Chondrocyte (in vitro differentiated cells): ENCODE data around the gene DAPK1. TPM values are rescaled to one million over a fixed set of nuclear protein-coding genes. Genes with fewer than 3 reads are reported as not detected.

Source experiments
- DNase-seq: peaks from one replicate; pipeline ENCODE4 v3.0.0; 2021; ENCODE audit warnings: mixed read lengths, low spot score
- H3K27ac Mint-ChIP-seq: one replicate; pipeline ENCODE4 v1.8.0; 2021; ENCODE audit warnings: mild to moderate bottlenecking, moderate library complexity, mixed read lengths; ENCODE audit not compliant: unreplicated experiment
- H3K27me3 Mint-ChIP-seq: 2 replicates; pipeline ENCODE4 v1.8.0; 2021; ENCODE audit warnings: low read depth, mixed read lengths
- H3K36me3 Mint-ChIP-seq: 2 replicates; pipeline ENCODE4 v1.8.0; 2021; ENCODE audit warnings: low read depth, mixed read lengths
- H3K4me1 Mint-ChIP-seq: 2 replicates; pipeline ENCODE4 v1.8.0; 2021; ENCODE audit warnings: low read depth, mild to moderate bottlenecking, mixed read lengths
- H3K4me3 Mint-ChIP-seq: one replicate; pipeline ENCODE4 v1.8.0; 2021; ENCODE audit warnings: mild to moderate bottlenecking, moderate library complexity, mixed read lengths; ENCODE audit not compliant: unreplicated experiment
- H3K9me3 Mint-ChIP-seq: 2 replicates; pipeline ENCODE4 v1.8.0; 2021; ENCODE audit warnings: low read depth, mixed read lengths
- total RNA-seq: library from RNA; stranded (reverse); gene quantifications from 3 replicates; pipeline ENCODE4 v1.2.1, GENCODE V29; 2021
- TF ChIP-seq, protein P1 (sequence below): fragments of 200-600 bp; sonication (generic); IDR thresholded peaks from 2 replicates; pipeline ENCODE4 v1.5.0; 2021; ENCODE audit warnings: antibody characterized with exemption, mild to moderate bottlenecking, moderate library complexity

DAPK1 gene
- total RNA-seq, 1 donor from 2014 or later = 87.9 TPM

DNA sequence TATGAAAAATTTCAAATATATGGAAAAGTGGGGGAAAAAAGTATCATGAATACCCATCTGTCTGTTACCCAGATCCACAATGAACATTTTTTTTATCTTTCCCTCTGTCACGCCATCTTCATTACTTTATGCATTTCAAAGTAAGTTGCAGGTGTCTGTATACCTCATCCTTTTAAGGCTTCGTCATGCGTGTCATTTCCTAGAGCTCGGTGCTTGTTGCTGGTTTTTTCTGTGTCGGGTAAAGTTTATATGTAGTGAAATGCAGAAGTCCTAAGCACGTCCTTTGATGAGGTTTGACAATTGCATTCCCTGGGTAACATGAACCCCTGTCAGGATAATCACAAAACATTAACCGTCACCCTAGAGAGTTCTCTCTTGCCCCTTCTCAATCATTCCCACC is 52.1 kb downstream of the DAPK1 start:
- Mint-ChIP-seq H3K4me3 (no peak overlapping the region), H3K27me3 (no peaks in the 10 kb centered on the region), H3K36me3 (peaks cover 3% of the 10 kb centered on the region), H3K27ac (no peak overlapping the region), H3K4me1 (peaks cover 44% of the 10 kb centered on the region), H3K9me3 (no peaks in the 10 kb centered on the region)
- TF ChIP-seq, protein P1, sequence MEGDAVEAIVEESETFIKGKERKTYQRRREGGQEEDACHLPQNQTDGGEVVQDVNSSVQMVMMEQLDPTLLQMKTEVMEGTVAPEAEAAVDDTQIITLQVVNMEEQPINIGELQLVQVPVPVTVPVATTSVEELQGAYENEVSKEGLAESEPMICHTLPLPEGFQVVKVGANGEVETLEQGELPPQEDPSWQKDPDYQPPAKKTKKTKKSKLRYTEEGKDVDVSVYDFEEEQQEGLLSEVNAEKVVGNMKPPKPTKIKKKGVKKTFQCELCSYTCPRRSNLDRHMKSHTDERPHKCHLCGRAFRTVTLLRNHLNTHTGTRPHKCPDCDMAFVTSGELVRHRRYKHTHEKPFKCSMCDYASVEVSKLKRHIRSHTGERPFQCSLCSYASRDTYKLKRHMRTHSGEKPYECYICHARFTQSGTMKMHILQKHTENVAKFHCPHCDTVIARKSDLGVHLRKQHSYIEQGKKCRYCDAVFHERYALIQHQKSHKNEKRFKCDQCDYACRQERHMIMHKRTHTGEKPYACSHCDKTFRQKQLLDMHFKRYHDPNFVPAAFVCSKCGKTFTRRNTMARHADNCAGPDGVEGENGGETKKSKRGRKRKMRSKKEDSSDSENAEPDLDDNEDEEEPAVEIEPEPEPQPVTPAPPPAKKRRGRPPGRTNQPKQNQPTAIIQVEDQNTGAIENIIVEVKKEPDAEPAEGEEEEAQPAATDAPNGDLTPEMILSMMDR = no peak
- DNase-seq = no peak

DNA sequence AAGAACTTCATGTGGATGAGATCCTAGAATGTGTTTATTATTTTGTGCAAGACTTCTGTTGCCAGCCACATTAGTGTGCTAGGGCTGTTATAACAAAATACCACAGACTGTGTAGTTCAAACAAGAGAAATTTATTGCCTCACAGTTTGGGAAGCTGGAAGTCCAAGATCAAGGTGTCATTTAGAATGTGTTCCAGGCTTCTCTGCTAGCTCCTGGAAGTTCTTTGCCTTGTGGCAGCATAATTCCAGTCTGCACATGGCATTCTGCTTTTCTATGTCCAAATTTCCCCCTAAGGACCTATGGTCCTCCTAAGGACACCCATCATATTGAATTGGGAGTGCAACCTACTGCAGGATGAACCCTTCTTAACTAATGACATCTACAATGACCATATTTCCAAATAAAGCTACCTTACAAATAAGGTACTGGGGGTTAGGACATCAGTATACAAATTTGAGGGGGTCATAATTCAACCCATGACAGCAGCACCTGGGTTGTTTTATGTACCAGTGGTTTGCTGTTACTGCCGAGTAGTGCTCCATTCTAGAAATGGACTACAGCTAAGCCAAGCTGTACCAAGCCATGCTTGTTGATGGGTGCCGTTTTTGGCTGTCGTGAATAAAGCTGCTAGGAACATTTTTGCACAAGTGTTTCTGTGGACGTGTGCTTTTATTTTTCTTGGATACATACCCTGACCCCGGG is 52.7 kb downstream of the DAPK1 start:
- H3K27me3 Mint-ChIP-seq = no peaks in the 10 kb centered on the region
- H3K9me3 Mint-ChIP-seq = no peaks in the 10 kb centered on the region
- TF ChIP-seq, protein P1 = no peak
- peaks cover 3% of the 10 kb centered on the region for H3K36me3 Mint-ChIP-seq
- H3K27ac Mint-ChIP-seq = no peak overlapping the region
- no peak overlapping the region for H3K4me3 Mint-ChIP-seq
- H3K4me1 Mint-ChIP-seq = peaks cover 42% of the 10 kb centered on the region
- no peak for DNase-seq

DNA sequence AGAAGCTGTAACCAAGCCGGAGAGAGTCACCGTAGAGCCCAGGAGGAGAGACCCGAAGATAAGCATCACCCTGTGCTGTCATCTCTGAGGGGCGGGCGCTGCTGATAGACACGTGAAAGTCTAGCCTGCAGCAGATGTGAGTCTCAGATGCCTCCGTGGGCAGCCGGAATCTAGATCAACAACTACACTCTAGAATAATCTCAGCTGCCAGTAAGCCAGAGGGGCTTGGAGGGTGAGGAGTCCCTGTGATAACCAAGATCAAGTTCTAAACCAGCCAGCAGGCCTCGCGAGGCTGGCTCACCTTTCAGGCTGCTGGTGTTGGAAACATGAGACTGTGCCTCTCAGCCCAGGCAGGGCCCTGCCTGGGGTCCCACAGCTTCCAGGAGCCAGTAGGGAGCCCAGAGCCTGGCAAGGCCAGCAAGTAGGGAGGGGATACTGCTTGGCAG is 54.1 kb downstream of the DAPK1 start:
- no peak for DNase-seq
- Mint-ChIP-seq H3K4me3 (no peak overlapping the region), H3K4me1 (peaks cover 35% of the 10 kb centered on the region), H3K27ac (peak overlapping the region; percentile 8), H3K27me3 (no peaks in the 10 kb centered on the region), H3K9me3 (no peaks in the 10 kb centered on the region), H3K36me3 (peaks cover 3% of the 10 kb centered on the region)
- TF ChIP-seq, protein P1 = no peak

DNA sequence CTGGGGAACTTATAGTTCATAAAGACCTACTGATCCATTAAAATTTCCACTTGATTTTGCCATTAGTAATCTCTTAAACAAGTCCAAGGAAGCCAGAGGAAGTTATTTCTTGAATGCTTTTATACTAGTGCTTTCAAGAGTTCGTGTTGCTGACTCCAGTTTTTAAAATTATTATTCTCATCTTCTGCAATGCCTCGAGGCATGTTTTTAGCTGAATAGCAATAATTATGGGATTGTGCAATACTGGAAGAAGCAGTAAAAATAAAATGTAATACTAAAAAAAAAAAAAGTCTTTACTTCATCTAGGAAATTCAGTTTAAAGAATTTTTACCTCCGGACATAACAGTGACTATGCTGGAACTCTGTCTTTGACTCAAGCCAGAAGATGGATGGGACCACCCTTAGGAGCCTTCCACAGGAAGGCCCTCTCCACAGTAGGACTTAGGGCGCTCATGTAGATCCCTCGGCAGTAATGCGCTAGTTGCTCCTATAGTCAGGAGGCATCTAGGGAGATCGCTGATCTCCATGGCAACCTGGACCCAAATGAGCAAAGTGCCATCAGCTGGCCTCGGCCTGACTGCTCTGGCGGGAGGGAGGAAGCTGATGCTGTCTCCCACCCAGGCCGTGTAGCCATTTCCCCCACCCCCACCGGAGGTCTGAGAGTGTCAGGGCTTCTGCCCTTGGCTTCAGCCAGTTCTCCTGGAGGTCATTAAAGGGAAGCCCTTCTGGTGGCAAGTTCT is 56.7 kb downstream of the DAPK1 start:
- TF ChIP-seq, protein P1 = no peak
- Mint-ChIP-seq H3K36me3 (no peaks in the 10 kb centered on the region), H3K4me3 (no peak overlapping the region), H3K4me1 (peaks cover 33% of the 10 kb centered on the region), H3K9me3 (no peaks in the 10 kb centered on the region), H3K27me3 (no peaks in the 10 kb centered on the region), H3K27ac (no peak overlapping the region)
- DNase-seq = no peak

DNA sequence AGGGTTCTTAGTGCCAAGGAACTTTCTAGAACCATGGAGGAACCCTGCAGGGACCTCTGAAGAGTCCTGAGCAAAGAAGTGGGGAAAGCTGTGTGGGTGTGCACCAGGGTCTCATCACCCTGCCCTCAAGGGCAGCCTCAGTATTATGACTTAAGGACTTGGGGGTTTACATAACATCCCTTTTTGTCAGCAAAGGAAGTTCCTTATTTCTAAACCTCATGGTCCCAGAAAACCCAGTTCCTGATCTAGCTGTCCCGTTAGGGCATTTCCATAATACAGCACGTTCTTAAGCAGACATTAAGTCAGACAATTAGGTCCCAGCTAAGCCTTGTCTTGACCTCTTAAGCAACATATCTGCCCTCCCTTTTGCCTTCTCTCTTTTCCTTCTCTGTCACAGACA is 57.3 kb downstream of the DAPK1 start:
- H3K9me3 Mint-ChIP-seq = no peaks in the 10 kb centered on the region
- H3K4me1 Mint-ChIP-seq = peaks cover 33% of the 10 kb centered on the region
- no peak overlapping the region for H3K27ac Mint-ChIP-seq
- H3K27me3 Mint-ChIP-seq = no peaks in the 10 kb centered on the region
- TF ChIP-seq, protein P1 = no peak
- DNase-seq = no peak
- no peaks in the 10 kb centered on the region for H3K36me3 Mint-ChIP-seq
- H3K4me3 Mint-ChIP-seq = no peak overlapping the region
